H1 (cell line): ENCODE results near the gene CRHR2. TPM values are rescaled to one million over a fixed set of nuclear protein-coding genes. Genes with fewer than 3 reads are reported as not detected.

Source experiments
- CHD7 ChIP-seq: fragments of 300-600 bp; sonication (generic); IDR thresholded peaks from 2 replicates; pipeline ENCODE4 v1.7.1; 2012; ENCODE audit warnings: low read length, moderate library complexity, mild to moderate bottlenecking, inconsistent platforms; ENCODE audit not compliant: insufficient replicate concordance
- polyA plus RNA-seq, 7 experiments: library from polyadenylated mRNA; depleted of rRNA in 3 of 7; stranded (reverse) in 5 of 7; unstranded in 2 of 7; fragments of >200 nt in 5 of 7; fragments of 200-250 nt in 2 of 7; gene quantifications; 1 replicate in 5 of 7; 2 replicates in 1 of 7; 4 replicates in 1 of 7; pipeline versions ENCODE4 v1.2.1 to v1.2.3, GENCODE V29; 2011 to 2013; ENCODE audit warnings: missing spikeins in 2 of 7, mixed read lengths in 2 of 7
- total RNA-seq: library from RNA; stranded (reverse); fragmentation: NEBNext Ultra II Directional; extraction: Animal tissue kit (Norgen Biotek cat#: 25700); gene quantifications from 2 replicates; pipeline ENCODE4 v1.2.1, GENCODE V29; 2021

Gene CRHR2
- total and polyA plus RNA-seq, 2 of the 8 experiments (the other 6 are each of a cell fraction or from before 2014, with no cell fraction given): 0.37 to 1.3 TPM

GRCh38 chr7:30668102-30668501 is 14.2 kb downstream of the CRHR2 start (continued):
- no peak for TF ChIP-seq CHD7
- TF ChIP-seq, all 59 proteins: peak for 0
